MM.1S (cell line): ENCODE results near the gene UTS2B.
A peak's percentile ranks its signal among the peaks of the same experiment; 100 is the strongest.

Source experiments
- DNase-seq: peaks from one replicate; pipeline ENCODE4 v3.0.0-alpha.2; 2015
- H2AFZ ChIP-seq: fragments of 300-600 bp; sonication (generic); 2 replicates; pipeline ENCODE4 v1.6.0; 2016; ENCODE audit warnings: antibody characterized with exemption, low read length
- H3F3A ChIP-seq: fragments of 300-600 bp; sonication (generic); 2 replicates; pipeline ENCODE4 v1.6.1; 2016; ENCODE audit warnings: mild to moderate bottlenecking, antibody characterized with exemption, low read length, moderate library complexity, mixed read lengths; ENCODE audit not compliant: insufficient read depth
- H3K27ac ChIP-seq: fragments of 300-600 bp; sonication (generic); 2 replicates; pipeline ENCODE4 v1.5.1; 2016; ENCODE audit warnings: mild to moderate bottlenecking, low read length
- H3K27me3 ChIP-seq: fragments of 300-600 bp; sonication (generic); replicated peaks from 2 replicates; pipeline ENCODE4 v1.6.0; 2016; ENCODE audit warnings: low read length; ENCODE audit not compliant: insufficient read depth
- H3K36me3 ChIP-seq: fragments of 300-600 bp; sonication (generic); replicated peaks from 2 replicates; pipeline ENCODE4 v1.6.1; 2016; ENCODE audit warnings: mild to moderate bottlenecking, low read length, mixed read lengths; ENCODE audit not compliant: insufficient read depth
- H3K4me1 ChIP-seq: fragments of 300-600 bp; sonication (generic); 2 replicates; pipeline ENCODE4 v1.6.1; 2016; ENCODE audit warnings: low read length, mixed read lengths
- H3K4me2 ChIP-seq: fragments of 300-600 bp; sonication (generic); 2 replicates; pipeline ENCODE4 v1.6.0; 2016; ENCODE audit warnings: low read depth, low read length
- H3K4me3 ChIP-seq: fragments of 300-600 bp; sonication (generic); 2 replicates; pipeline ENCODE4 v1.5.1; 2016; ENCODE audit warnings: low read length, mixed read lengths
- H3K79me2 ChIP-seq: fragments of 300-600 bp; sonication (generic); 2 replicates; pipeline ENCODE4 v1.6.1; 2016; ENCODE audit warnings: mixed run types, low read length, mixed read lengths
- H3K9ac ChIP-seq: fragments of 300-600 bp; sonication (generic); 2 replicates; pipeline ENCODE4 v1.6.1; 2016; ENCODE audit warnings: low read length, mixed read lengths
- H3K9me2 ChIP-seq: fragments of 300-600 bp; sonication (generic); replicated peaks from 2 replicates; pipeline ENCODE4 v1.6.1; 2016; ENCODE audit warnings: mild to moderate bottlenecking, low read length, mixed read lengths; ENCODE audit not compliant: insufficient read depth
- H3K9me3 ChIP-seq: fragments of 300-600 bp; sonication (generic); replicated peaks from 2 replicates; pipeline ENCODE4 v1.6.1; 2016; ENCODE audit warnings: mild to moderate bottlenecking, low read length, mixed read lengths; ENCODE audit not compliant: insufficient read depth
- H4K20me1 ChIP-seq: fragments of 300-600 bp; sonication (generic); 2 replicates; pipeline ENCODE4 v1.6.1; 2016; ENCODE audit warnings: mild to moderate bottlenecking, low read length, moderate library complexity, mixed read lengths; ENCODE audit not compliant: insufficient read depth
- EZH2 ChIP-seq: fragments of 300-600 bp; sonication (generic); optimal IDR thresholded peaks from 2 replicates; pipeline ENCODE3; 2017; ENCODE audit warnings: low read depth, mild to moderate bottlenecking, antibody characterized with exemption, low read length, mixed read lengths
- EZH2phosphoT487 ChIP-seq: fragments of 300-600 bp; sonication (generic); IDR thresholded peaks from 2 replicates; pipeline ENCODE4 v1.6.1; 2018; ENCODE audit warnings: antibody characterized with exemption, low read length
- TF ChIP-seq, protein P1 (sequence below): fragments of 300-600 bp; sonication (generic); IDR thresholded peaks from 2 replicates; pipeline ENCODE4 v1.5.1; 2016; ENCODE audit warnings: antibody characterized with exemption, low read length, mixed read lengths

UTS2B gene

DNA sequence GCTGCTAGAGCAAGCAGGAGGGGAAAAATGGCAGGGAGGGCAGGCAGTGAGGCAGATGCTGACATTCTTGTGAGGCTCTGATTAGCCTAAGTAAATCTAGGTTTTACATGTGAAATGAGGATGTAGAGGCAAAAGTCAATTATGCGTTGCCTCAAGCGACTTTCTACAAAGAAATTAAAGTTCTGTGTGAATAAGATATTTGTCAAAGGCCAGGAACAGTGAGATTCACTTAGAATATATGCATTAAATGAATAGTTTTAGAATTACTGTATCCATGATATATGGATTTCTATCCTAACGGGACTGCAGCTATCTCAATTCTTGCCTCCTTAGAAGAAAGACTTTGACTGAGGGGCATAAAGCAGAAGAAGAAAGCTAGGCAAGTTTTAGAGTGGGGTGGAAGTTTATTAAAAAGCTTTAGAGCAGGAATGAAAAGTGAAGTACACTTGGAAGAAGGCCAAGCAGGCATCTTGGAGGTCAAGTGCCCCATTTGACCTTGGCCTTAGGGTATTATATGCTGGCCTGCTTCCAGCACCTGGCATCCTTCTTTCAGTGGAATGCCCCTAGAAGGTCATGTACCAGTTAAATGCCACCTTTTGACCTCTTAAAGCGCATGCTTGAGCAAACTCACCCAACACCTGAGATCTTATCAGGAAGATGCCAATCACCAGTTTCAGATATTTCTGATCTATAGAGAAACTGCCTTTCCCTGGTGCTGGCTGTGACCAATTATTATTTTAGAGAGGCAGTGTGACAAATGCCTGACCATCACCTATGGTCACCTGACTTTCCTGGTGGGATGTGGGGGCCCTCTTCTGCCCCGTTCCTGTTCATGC is 93.1 kb downstream of the UTS2B start:
- Histone ChIP-seq H3K4me2 (no peak overlapping the region), H3K4me3 (no peak overlapping the region)

DNA sequence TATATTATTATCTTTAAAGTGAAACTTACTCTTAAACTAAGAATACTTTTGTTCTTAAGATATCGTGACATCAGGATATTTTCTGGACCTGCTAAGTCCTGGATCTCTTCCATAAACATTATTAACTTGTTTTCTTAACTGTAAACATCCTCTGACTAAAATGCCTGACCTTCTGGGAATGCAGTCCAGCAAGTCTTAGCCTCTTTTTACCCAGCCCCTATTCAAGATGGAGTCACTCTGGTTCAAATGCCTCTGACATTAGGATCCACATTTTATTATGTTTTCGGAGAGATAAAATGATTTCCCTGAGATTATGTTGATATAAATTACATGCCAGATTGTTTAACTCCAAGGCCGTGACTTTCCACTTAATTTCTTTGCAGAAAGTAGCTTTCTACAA is 93.7 kb downstream of the UTS2B start:
- H3K9ac ChIP-seq, result no peak overlapping the region
- no peak for TF ChIP-seq EZH2
- TF ChIP-seq EZH2phosphoT487, result no peak
- TF ChIP-seq, protein P1, sequence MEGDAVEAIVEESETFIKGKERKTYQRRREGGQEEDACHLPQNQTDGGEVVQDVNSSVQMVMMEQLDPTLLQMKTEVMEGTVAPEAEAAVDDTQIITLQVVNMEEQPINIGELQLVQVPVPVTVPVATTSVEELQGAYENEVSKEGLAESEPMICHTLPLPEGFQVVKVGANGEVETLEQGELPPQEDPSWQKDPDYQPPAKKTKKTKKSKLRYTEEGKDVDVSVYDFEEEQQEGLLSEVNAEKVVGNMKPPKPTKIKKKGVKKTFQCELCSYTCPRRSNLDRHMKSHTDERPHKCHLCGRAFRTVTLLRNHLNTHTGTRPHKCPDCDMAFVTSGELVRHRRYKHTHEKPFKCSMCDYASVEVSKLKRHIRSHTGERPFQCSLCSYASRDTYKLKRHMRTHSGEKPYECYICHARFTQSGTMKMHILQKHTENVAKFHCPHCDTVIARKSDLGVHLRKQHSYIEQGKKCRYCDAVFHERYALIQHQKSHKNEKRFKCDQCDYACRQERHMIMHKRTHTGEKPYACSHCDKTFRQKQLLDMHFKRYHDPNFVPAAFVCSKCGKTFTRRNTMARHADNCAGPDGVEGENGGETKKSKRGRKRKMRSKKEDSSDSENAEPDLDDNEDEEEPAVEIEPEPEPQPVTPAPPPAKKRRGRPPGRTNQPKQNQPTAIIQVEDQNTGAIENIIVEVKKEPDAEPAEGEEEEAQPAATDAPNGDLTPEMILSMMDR, result no peak
- no peaks in the 10 kb centered on the region for H3K9me2 ChIP-seq
- H3K27me3 ChIP-seq, result peaks cover 14% of the 10 kb centered on the region; the same call in 1 of the 2 replicates
- no peak overlapping the region for H3K4me2 ChIP-seq
- H3K4me1 ChIP-seq, result peaks cover 19% of the 10 kb centered on the region
- DNase-seq, result no peak
- H3K36me3 ChIP-seq, result no peaks in the 10 kb centered on the region
- no peaks in the 10 kb centered on the region for H3K9me3 ChIP-seq
- no peak overlapping the region for H3K27ac ChIP-seq
- no peaks in the 10 kb centered on the region for H3K79me2 ChIP-seq
- no peak overlapping the region for H2AFZ ChIP-seq
- H3F3A ChIP-seq, result peaks cover 17% of the 10 kb centered on the region
- H3K4me3 ChIP-seq, result no peak overlapping the region
- no peaks in the 10 kb centered on the region for H4K20me1 ChIP-seq

More for the DNA sequence above, 93.1 kb downstream of the UTS2B start:
- no peak overlapping the region for H3K27ac ChIP-seq
- H3K4me1 ChIP-seq, result peaks cover 19% of the 10 kb centered on the region
- DNase-seq, result no peak
- no peaks in the 10 kb centered on the region for H3K79me2 ChIP-seq
- no peaks in the 10 kb centered on the region for H3K9me3 ChIP-seq
- H2AFZ ChIP-seq, result no peak overlapping the region
- peaks cover 14% of the 10 kb centered on the region; the same call in 1 of the 2 replicates for H3K27me3 ChIP-seq
- H3F3A ChIP-seq, result peaks cover 17% of the 10 kb centered on the region
- H3K9ac ChIP-seq, result no peak overlapping the region
- TF ChIP-seq, protein P1, result no peak
- TF ChIP-seq EZH2 (no peak), EZH2phosphoT487 (no peak)
- H3K9me2 ChIP-seq, result no peaks in the 10 kb centered on the region
- no peaks in the 10 kb centered on the region for H4K20me1 ChIP-seq
- no peaks in the 10 kb centered on the region for H3K36me3 ChIP-seq

DNA sequence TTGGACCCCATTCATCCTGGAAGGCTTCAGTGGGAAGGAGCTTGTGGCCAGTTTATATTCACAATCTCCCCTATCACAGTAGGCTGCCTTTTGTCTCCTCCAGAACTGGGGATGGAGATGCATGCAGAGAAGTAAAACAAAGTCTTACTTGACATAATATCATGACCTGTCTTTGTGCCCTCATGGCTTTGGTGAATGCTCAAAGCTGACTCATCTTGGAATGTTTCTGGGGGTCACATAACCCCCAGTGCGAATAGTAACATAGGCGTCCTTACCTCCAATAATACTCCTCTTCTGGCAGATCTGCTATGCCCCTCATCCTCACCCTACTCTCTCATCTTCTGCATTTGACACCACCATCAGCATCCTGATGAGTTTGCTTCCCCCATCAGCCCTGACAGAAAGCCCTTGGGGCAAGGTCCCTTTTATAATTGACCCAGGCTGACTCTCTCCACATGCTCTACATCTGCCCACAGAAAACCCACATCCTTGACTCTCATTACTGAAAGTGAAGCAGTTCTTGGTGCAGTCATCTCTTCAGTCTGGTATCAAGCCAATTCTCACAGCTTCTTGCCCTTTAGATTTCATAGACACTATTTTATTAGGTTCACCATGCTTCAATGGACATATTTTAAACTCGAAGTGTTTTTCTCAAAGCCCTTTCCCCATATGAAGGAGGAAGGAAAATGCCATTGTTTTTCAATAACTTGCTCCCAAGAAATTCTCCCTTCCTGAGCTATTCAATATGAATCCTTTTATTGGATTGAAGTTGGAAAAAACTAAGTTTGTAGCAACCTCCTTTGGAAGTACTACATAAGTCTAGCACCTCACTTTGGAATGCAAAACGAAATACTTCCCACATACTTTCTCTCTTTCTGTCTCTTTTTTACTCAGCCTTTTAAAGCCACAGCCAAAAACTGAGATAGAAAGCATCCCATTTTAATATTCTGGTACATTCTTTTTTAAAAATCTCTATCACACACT is 94.7 kb downstream of the UTS2B start:
- peaks cover 19% of the 10 kb centered on the region for H3K4me1 ChIP-seq
- H4K20me1 ChIP-seq, result no peaks in the 10 kb centered on the region
- H3K9me2 ChIP-seq, result no peaks in the 10 kb centered on the region
- H3K4me3 ChIP-seq, result no peak overlapping the region
- H3K9ac ChIP-seq, result no peak overlapping the region
- H3K36me3 ChIP-seq, result no peaks in the 10 kb centered on the region
- H3K27ac ChIP-seq, result no peak overlapping the region
- H3K27me3 ChIP-seq, result peaks cover 14% of the 10 kb centered on the region; the same call in 1 of the 2 replicates
- peaks cover 17% of the 10 kb centered on the region for H3F3A ChIP-seq
- TF ChIP-seq EZH2 (no peak), EZH2phosphoT487 (no peak)
- TF ChIP-seq, protein P1, result no peak
- DNase-seq, result peak; percentile 90
- peak overlapping the region; percentile 16; the same call in 1 of the 2 replicates for H3K4me2 ChIP-seq
- no peak overlapping the region for H2AFZ ChIP-seq
- H3K79me2 ChIP-seq, result no peaks in the 10 kb centered on the region
- no peaks in the 10 kb centered on the region for H3K9me3 ChIP-seq
